Cortex of kidney (tissue), 1 donor: ENCODE results near the gene NPAS3.

ENCODE experiments used
- DNase-seq: peaks from one replicate; lab custom pipeline; 2025; lab: John Stamatoyannopoulos, UW

The NPAS3 gene

GRCh38 chr14:33793398-33794110 lies 854.9 kb downstream of the NPAS3 start:
- no peak for DNase-seq

GRCh38 chr14:33794791-33795305 lies 856.2 kb downstream of the NPAS3 start:
- no peak for DNase-seq

- DNase-seq = no peak
Measured at GRCh38 chr14:33796356-33796755, 857.7 kb downstream of the NPAS3 start.

- no peak for DNase-seq
Measured at GRCh38 chr14:33799705-33800570, 861.3 kb downstream of the NPAS3 start.

- no peak for DNase-seq
Measured at GRCh38 chr14:33800735-33801163, 862.1 kb downstream of the NPAS3 start.

- no peak for DNase-seq
Measured at GRCh38 chr14:33802737-33803136, 864.1 kb downstream of the NPAS3 start.

- no peak for DNase-seq
Measured at GRCh38 chr14:33805593-33805992, 866.9 kb downstream of the NPAS3 start.

- DNase-seq = no peak
Measured at GRCh38 chr14:33806905-33807304, 868.2 kb downstream of the NPAS3 start.

GRCh38 chr14:33808187-33808586 lies 869.5 kb downstream of the NPAS3 start:
- DNase-seq = no peak

GRCh38 chr14:33809396-33809981 lies 870.8 kb downstream of the NPAS3 start:
- DNase-seq = no peak

- DNase-seq = no peak
Measured at GRCh38 chr14:33810308-33810707, 871.6 kb downstream of the NPAS3 start.

GRCh38 chr14:33811721-33812120 lies 873.0 kb downstream of the NPAS3 start:
- DNase-seq = no peak

- no peak for DNase-seq
Measured at GRCh38 chr14:33812181-33812580, 873.5 kb downstream of the NPAS3 start.

- no peak for DNase-seq
Measured at GRCh38 chr14:33812601-33813000, 873.9 kb downstream of the NPAS3 start.

GRCh38 chr14:33814010-33814409 lies 875.3 kb downstream of the NPAS3 start:
- no peak for DNase-seq

GRCh38 chr14:33833706-33834465 lies 895.2 kb downstream of the NPAS3 start:
- DNase-seq = no peak

GRCh38 chr14:33834466-33835260 lies 896.0 kb downstream of the NPAS3 start:
- DNase-seq = no peak

- DNase-seq = no peak
Measured at GRCh38 chr14:33835261-33835655, 896.6 kb downstream of the NPAS3 start.

- no peak for DNase-seq
Measured at GRCh38 chr14:33835677-33836076, 897.0 kb downstream of the NPAS3 start.

- DNase-seq = no peak
Measured at GRCh38 chr14:33836203-33836899, 897.7 kb downstream of the NPAS3 start.
